GM18505 (cell line): ENCODE measurements around the gene GPALPP1.

Source experiments
- ATAC-seq: cut with Tn5 transposase; IDR thresholded peaks from one replicate; pipeline ENCODE4 v1.9.1; 2021; ENCODE audit not compliant: unreplicated experiment
- POLR2A ChIP-seq: IDR thresholded peaks from 4 replicates; pipeline ENCODE4 v1.6.1; 2011; ENCODE audit warnings: borderline replicate concordance; ENCODE audit not compliant: insufficient read depth, insufficient read length; ENCODE audit errors: extremely low read depth

GPALPP1 gene

GRCh38 chr13:45034342-45034741, 45.0 kb downstream of the GPALPP1 start:
- no peak for TF ChIP-seq POLR2A

GRCh38 chr13:45036206-45036605, 46.9 kb downstream of the GPALPP1 start:
- no peak for ATAC-seq
- TF ChIP-seq POLR2A: no peak

More at GRCh38 chr13:45034342-45034741, 45.0 kb downstream of the GPALPP1 start:
- ATAC-seq: no peak

GRCh38 chr13:45040173-45040572, 50.8 kb downstream of the GPALPP1 start:
- ATAC-seq: no peak
- no peak for TF ChIP-seq POLR2A

- ATAC-seq: no peak
- no peak for TF ChIP-seq POLR2A
These were observed 51.3 kb downstream of the GPALPP1 start for GRCh38 chr13:45040622-45041021.

- no peak for ATAC-seq
- no peak for TF ChIP-seq POLR2A
These were observed 53.2 kb downstream of the GPALPP1 start for GRCh38 chr13:45042539-45042938.

GRCh38 chr13:45046445-45046844, 57.1 kb downstream of the GPALPP1 start:
- no peak for TF ChIP-seq POLR2A
- no peak for ATAC-seq

GRCh38 chr13:45047394-45048310, 58.3 kb downstream of the GPALPP1 start:
- no peak for TF ChIP-seq POLR2A
- no peak for ATAC-seq

GRCh38 chr13:45048890-45049407, 59.6 kb downstream of the GPALPP1 start:
- no peak for ATAC-seq
- TF ChIP-seq POLR2A: no peak

- TF ChIP-seq POLR2A: no peak
- ATAC-seq: no peak
These were observed 60.1 kb downstream of the GPALPP1 start for GRCh38 chr13:45049478-45049877.

GRCh38 chr13:45051315-45051714, 62.0 kb downstream of the GPALPP1 start:
- no peak for ATAC-seq
- no peak for TF ChIP-seq POLR2A

- no peak for TF ChIP-seq POLR2A
- no peak for ATAC-seq
These were observed 66.0 kb downstream of the GPALPP1 start for GRCh38 chr13:45055198-45055901.

GRCh38 chr13:45055902-45056648, 66.7 kb downstream of the GPALPP1 start:
- TF ChIP-seq POLR2A: no peak
- ATAC-seq: no peak

- no peak for TF ChIP-seq POLR2A
- no peak for ATAC-seq
These were observed 70.7 kb downstream of the GPALPP1 start for GRCh38 chr13:45060062-45060461.
